Muscle layer of colon (tissue), 2 donors: ENCODE measurements around the gene TSPOAP1.

Experiments
- H3K27ac ChIP-seq: one replicate; pipeline ENCODE4 v1.7.0; 2013; ENCODE audit warnings: low read depth, mild to moderate bottlenecking, low read length, moderate library complexity
- H3K27me3 ChIP-seq, 2 donors: one replicate each; pipeline ENCODE4 v1.7.0; 2013; ENCODE audit warnings: low read length in 2 of 2, mild to moderate bottlenecking in 2 of 2; ENCODE audit not compliant: insufficient read depth in 2 of 2, control insufficient read depth in 1 of 2
- H3K36me3 ChIP-seq: one replicate; pipeline ENCODE4 v1.7.0; 2013; ENCODE audit warnings: mild to moderate bottlenecking, low read length; ENCODE audit not compliant: insufficient read depth
- H3K4me1 ChIP-seq: one replicate; pipeline ENCODE4 v1.7.0; 2013; ENCODE audit warnings: mild to moderate bottlenecking, low read length; ENCODE audit not compliant: insufficient read depth
- H3K4me3 ChIP-seq, 2 donors: one replicate each; pipeline ENCODE4 v1.7.0; 2013; ENCODE audit warnings: low read length in 2 of 2, low read depth in 1 of 2, mild to moderate bottlenecking in 1 of 2, moderate library complexity in 1 of 2
- H3K9ac ChIP-seq: one replicate; pipeline ENCODE4 v1.7.0; 2013; ENCODE audit warnings: low read length
- H3K9me3 ChIP-seq: one replicate; pipeline ENCODE4 v1.7.0; 2013; ENCODE audit warnings: mild to moderate bottlenecking, low read length
- donor health status: abdominal sarcoma.
- donor health status: Adenocarcinoma of cecum.

Gene TSPOAP1

DNA sequence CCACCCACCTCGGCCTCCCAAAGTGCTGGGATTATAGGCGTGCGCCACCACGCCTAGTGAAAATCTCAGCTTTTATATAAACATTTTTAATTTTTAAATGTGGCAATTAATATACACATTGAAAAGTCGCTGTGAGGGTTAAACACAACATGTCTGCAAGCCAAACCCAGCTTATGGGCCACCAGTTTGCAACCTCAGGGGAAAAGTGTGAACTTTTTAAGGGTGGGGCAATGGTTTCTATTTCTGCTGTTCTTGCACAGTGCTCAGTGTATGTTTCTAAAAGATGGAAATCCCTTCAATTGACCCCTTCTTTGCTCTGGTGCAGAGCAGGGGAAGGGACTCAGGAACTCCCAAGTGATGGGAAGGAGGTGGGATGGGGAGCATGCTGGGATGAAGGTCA, 41.7 kb upstream of the TSPOAP1 start:
- H3K9me3 ChIP-seq = no peaks in the 10 kb centered on the region
- H3K4me3 ChIP-seq = no peak overlapping the region
- no peak overlapping the region for H3K9ac ChIP-seq
- no peak overlapping the region for H3K27ac ChIP-seq
- H3K4me1 ChIP-seq = no peaks in the 10 kb centered on the region
- no peaks in the 10 kb centered on the region for H3K36me3 ChIP-seq
- H3K27me3 ChIP-seq = no peaks in the 10 kb centered on the region

DNA sequence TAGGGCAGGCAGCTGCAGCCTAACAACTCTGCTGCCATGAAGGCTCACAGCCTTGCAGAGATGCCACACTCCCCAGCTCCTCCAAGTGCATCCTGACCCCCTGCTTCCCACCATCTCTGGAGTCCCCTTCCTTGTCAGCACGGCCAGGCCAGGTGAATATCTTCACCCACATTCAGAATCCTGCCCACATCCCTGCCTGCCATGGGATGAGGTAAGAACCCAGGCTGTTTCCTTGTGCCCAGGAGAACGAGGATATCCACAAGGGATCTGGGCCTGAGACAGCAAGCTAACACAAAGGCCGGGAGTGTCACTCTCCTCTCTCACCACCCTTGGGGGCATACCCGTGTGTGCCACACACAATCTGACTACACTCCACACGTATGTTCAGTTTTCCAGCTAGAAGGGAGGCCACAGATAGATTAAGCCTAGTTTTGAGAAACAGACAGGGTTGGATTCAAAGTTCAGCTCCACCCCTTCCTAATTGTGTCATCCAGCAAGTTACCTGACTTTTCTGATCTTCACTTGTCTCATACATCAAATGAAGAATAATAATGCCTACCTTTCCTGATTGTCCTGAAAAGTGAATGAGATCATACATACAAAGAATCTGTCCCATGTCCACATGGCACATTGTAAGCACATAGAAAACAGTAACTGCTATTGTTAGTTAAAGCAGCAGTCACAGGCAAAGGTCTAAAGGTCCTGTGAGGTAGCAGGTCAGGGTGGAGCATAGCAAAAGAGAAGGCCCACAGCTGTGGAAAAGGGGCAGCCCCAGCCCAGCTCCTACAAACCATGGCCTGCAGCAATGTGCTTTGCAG, 40.8 kb upstream of the TSPOAP1 start:
- Histone ChIP-seq H3K9me3 (no peaks in the 10 kb centered on the region), H3K27ac (no peak overlapping the region), H3K27me3 (no peaks in the 10 kb centered on the region), H3K4me3 (no peak overlapping the region), H3K4me1 (no peaks in the 10 kb centered on the region), H3K36me3 (no peaks in the 10 kb centered on the region), H3K9ac (no peak overlapping the region)

DNA sequence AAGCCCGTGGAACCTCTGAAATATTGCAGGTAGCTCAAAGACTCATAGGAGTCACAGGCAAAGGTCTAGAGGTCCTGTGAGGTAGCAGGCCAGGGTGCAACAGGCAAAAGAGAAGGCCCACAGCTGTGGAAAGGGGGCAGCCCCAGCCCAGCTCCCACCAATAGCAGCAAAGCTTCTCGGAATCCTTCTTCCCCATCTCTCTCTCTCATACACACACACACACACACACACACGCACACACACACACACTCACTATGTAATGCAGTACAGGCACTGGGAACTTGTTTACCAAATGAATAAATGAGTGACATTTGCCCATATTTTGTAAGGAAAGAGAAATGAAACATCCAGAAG, 40.2 kb upstream of the TSPOAP1 start:
- Histone ChIP-seq H3K27ac (no peak overlapping the region), H3K36me3 (no peaks in the 10 kb centered on the region)

DNA sequence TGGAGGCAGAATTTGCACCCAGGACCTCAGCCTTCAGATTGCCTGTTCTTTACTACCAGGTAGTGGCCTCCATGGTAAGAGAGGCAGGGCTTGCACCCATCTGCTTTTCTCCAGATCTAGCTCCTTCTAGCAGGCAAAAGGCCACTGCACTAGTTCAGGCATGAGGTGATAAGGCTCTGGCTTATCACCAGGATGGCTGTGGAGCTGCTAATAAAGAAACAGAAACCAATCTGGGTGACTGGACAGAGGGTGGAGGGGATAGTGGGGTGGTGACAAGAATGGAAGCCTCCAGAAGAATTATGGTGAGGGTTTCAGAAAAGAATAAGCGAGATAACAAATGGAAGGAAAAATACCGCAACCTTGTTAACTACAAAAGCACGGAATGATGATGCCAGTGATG, 38.9 kb upstream of the TSPOAP1 start:
- Histone ChIP-seq H3K9ac (no peak overlapping the region), H3K4me1 (no peaks in the 10 kb centered on the region), H3K27me3 (no peaks in the 10 kb centered on the region)

More for the DNA sequence above, 40.2 kb upstream of the TSPOAP1 start:
- no peak overlapping the region for H3K4me3 ChIP-seq
- no peaks in the 10 kb centered on the region for H3K4me1 ChIP-seq
- no peak overlapping the region for H3K9ac ChIP-seq
- no peaks in the 10 kb centered on the region for H3K27me3 ChIP-seq
- H3K9me3 ChIP-seq = no peaks in the 10 kb centered on the region

DNA sequence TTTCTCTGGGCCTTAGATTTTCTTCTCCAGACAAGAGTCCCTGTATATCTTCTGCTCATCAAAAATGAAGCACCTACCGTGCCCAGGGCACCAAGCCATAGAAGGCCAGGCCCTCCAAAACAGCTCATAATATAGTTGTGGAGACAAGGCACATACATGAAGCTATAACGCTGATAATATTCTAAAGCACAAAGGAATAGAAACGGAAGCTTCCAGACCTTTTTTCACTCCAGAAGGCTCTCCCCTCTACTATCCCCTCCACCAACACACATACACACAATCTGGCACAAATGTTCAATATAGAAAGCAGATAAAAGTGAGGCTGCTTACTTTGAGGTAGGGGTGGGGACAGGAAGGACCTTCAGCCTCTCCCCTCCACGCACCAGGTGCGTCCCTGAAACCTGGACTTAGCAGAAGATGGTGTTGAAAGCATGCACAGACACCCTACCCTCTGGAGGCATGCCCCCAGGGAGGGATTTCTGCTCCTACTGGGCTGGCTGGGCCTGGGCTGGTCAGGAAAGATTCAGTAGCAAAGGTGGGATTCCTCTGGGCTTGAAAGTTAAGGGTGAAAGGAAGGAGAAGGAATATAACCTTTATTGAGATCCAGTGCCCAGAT, 37.5 kb upstream of the TSPOAP1 start:
- Histone ChIP-seq H3K9me3 (no peaks in the 10 kb centered on the region), H3K4me1 (no peaks in the 10 kb centered on the region), H3K27me3 (no peaks in the 10 kb centered on the region), H3K4me3 (no peak overlapping the region), H3K9ac (no peak overlapping the region), H3K36me3 (no peaks in the 10 kb centered on the region), H3K27ac (no peak overlapping the region)

More for the DNA sequence above, 38.9 kb upstream of the TSPOAP1 start:
- H3K27ac ChIP-seq = no peak overlapping the region
- no peaks in the 10 kb centered on the region for H3K9me3 ChIP-seq
- no peaks in the 10 kb centered on the region for H3K36me3 ChIP-seq
- H3K4me3 ChIP-seq = no peak overlapping the region

DNA sequence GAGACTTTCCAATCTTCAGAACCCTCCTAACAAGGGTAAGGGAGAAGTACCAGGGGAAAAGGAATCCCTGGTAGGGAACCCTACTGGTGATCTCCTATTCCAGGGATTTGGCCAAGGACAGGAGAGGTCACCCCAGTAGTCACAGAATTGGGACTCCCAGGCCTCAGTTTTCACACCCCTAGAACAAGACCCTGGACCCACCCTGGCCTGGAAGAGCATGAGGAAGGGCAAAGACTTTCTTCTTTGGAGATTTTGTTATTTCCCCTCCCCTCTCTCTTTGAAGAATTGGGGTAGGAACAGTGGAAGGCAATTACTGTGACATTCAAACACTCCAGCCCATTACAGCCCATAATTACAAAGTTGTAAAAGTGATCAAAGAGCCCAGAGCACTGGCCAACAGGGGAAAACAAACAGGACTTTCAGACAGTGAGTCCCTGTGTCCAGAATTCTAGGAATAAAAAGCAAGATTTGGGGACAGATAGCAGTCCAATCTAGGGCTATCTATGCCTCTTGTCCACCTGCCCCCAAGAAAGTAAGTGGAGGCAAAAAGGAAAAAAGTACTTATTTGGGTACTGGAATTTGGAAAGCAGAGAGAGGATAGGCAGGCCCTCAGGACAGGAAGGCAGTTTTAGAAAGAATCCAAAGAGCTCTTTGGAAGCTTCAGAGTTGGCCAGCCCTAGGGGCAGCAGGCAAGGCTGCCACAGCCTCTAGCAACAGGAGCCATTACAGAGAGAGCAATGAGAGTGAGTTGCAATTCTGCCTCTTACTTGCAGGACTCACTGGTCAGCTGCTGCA, 36.8 kb upstream of the TSPOAP1 start:
- Histone ChIP-seq H3K27me3 (no peaks in the 10 kb centered on the region), H3K36me3 (no peaks in the 10 kb centered on the region), H3K4me1 (no peaks in the 10 kb centered on the region), H3K27ac (no peak overlapping the region), H3K4me3 (no peak overlapping the region), H3K9me3 (no peaks in the 10 kb centered on the region), H3K9ac (no peak overlapping the region)

DNA sequence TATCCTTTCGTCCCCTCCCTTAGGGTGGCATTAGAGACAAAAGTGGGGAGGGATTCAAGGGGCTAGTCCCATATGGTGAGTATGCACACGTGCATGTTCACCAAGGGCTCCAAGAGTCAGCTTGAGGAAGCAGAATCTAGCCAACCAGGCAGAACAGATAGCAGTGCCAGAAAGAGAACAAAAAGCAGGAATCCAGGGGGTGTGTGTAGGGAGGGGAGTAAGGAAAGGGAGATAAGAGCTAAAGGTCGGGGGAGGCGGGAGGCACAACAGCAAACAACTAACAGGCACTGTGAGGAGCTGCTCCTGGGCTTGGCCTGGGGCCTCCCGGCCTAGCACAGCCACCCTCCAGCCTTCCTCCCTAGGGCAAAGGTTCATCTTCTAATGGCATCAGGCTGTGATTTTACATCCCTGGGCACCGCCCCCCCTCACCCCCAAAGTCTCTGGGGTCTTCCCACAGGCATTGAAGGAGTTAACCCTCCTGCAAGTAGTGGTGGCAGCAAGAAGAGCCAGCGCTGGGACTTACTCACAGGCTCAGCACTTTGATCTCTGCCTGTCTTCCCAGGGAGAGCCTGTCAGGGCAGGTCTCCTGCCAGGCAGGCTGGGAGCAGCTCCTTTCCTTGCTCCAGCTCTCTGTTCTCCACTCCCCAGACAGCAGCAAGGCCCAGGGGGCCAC, 35.8 kb upstream of the TSPOAP1 start:
- Histone ChIP-seq H3K27ac (no peak overlapping the region), H3K4me1 (no peaks in the 10 kb centered on the region), H3K36me3 (no peaks in the 10 kb centered on the region), H3K9me3 (no peaks in the 10 kb centered on the region), H3K9ac (no peak overlapping the region), H3K4me3 (no peak overlapping the region), H3K27me3 (no peaks in the 10 kb centered on the region)

DNA sequence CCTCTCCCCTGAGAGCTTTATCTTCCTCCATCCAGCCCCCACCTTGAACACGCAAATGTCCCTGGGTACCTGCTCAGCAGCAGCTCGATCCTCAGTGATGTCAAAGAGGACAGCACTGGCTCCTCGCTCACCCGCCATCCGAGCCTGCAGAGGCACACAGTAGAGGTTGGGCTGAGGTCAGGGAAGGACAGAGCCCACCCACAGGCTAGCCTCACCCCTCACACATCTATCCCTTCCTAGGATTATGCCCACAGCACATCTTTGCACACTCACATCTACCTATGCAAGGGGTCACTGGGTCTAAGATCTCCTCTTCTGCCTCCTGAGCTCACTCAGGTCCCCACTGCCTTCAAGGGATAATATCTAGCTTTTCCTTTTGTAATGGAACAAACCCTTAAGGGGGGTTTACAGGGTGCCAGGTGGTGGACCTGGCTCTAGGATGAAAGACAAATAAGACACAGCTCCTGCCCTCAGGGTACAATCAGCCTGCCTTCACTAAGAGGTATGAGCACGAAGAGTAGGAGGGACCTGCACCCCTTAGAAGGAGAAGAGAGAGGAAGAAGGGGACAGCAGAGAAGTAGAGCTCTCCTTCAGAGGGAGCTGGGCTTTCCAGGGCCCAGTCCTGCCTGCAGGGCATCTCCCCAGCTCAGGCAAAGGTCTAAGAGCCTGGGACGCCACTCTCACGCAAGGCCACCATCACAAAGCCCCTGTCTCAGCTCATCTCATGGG, 35.0 kb upstream of the TSPOAP1 start:
- no peak overlapping the region for H3K9ac ChIP-seq
- no peak overlapping the region for H3K4me3 ChIP-seq
- no peaks in the 10 kb centered on the region for H3K4me1 ChIP-seq
- H3K36me3 ChIP-seq = no peaks in the 10 kb centered on the region
- no peaks in the 10 kb centered on the region for H3K9me3 ChIP-seq
- H3K27me3 ChIP-seq = no peaks in the 10 kb centered on the region
- H3K27ac ChIP-seq = no peak overlapping the region

DNA sequence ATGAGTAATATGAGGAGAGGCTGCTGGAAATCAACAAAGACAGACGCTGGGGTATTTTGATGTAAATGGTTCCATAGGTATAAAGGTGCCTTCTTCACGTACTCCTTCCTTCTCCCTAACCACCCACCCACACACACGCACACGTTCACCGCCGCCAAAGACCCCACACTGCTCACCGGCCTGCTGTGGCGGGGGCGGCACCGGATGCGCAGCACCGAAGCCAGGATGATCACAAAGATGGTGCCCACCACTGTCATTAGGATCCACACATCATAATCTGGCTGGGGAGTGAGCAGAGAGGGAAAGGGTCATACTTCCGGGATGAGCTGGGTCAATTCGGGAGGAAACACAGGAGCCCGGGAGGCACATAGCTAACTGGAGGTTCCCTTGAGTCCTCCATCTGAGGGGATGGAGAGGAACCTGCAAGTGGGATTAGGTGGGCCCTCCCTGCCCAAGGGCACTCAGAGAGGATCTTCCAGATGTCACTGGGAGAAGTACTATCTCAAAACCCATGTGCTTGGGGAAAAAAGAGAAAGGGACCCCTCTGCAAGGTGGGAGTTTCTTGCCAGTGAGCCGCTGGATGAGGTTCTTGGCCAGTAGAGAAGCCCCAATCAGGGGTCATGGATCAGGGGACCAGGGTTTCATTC, 33.9 kb upstream of the TSPOAP1 start:
- H3K9ac ChIP-seq = no peak overlapping the region
- H3K36me3 ChIP-seq = no peaks in the 10 kb centered on the region
- no peaks in the 10 kb centered on the region for H3K27me3 ChIP-seq

DNA sequence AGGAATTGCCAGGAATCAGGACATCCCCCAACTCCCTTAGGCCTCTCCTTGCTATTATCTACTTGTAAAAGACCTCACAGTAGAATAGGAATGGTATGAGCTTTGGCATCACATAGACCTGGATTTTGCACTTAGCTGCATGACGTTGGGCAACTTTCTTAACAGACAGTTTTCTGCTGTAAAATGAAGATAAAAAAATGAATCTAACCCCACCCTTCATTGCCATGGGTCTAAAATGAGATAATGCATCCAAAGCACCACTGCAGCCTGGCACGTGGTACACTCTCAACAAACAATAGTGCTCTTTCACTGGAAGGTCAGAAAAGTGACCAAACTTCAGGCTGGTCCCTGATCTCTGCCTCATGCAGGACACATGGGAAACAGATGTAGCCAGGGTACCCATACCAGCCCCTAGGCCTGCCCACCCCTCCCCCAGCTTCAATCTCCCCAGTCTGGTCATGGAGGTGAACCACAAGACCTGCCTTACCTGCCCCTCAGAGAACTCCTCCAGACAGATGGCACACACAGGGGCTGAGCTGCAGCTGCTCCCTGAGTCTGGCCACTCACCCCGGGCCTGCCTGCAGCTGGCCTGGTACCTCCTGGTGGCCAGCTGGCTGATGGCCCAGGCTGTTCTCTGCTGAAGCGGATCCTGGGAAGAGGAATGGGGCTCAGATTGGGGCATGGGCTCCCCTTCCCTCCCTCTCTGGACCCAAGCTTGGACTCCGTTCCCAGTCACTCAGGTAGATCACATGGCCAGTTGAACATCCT, 31.9 kb upstream of the TSPOAP1 start:
- H3K27me3 ChIP-seq = no peaks in the 10 kb centered on the region
- no peak overlapping the region for H3K4me3 ChIP-seq
- no peaks in the 10 kb centered on the region for H3K4me1 ChIP-seq
- H3K9me3 ChIP-seq = no peaks in the 10 kb centered on the region
- no peaks in the 10 kb centered on the region for H3K36me3 ChIP-seq
- H3K9ac ChIP-seq = no peak overlapping the region
- no peak overlapping the region for H3K27ac ChIP-seq

More for the DNA sequence above, 33.9 kb upstream of the TSPOAP1 start:
- H3K4me1 ChIP-seq = no peaks in the 10 kb centered on the region
- H3K27ac ChIP-seq = no peak overlapping the region
- H3K9me3 ChIP-seq = no peaks in the 10 kb centered on the region
- H3K4me3 ChIP-seq = no peak overlapping the region
